Astrocyte (in vitro differentiated cells and primary cell): Measurements from ENCODE around the gene ELK4.
"Not testable (repeated sequence)": the region's sequence is repeated elsewhere in the genome, so short reads cannot be mapped to it uniquely, and the experiment has no call there.

Source experiments
- CTCF ChIP-seq: IDR thresholded peaks from 2 replicates; pipeline ENCODE4 v1.5.1; 2011; ENCODE audit warnings: low read depth, mild to moderate bottlenecking, inconsistent platforms, low read length, moderate library complexity; ENCODE audit not compliant: insufficient read depth
- EZH2 ChIP-seq: IDR thresholded peaks from 2 replicates; pipeline ENCODE4 v1.6.1; 2012; ENCODE audit warnings: mild to moderate bottlenecking, low read length, inconsistent platforms; ENCODE audit not compliant: insufficient read depth

GRCh38 chr1:205636138-205636530 lies 4.3 kb upstream of the ELK4 start:
- TF ChIP-seq CTCF, EZH2: not testable (repeated sequence)
